ENCODE data around the gene TRPM7. TPM values are rescaled to one million over a fixed set of nuclear protein-coding genes. Genes with fewer than 3 reads are reported as not detected.
A peak's percentile ranks its signal among the peaks of the same experiment; 100 is the strongest.

The TRPM7 gene
- total and polyA plus RNA-seq, 9 of the 15 experiments (the other 6 are each of a cell fraction or from before 2014, with no cell fraction given), result 12.3 to 59.2 (median 31.5) TPM

DNA sequence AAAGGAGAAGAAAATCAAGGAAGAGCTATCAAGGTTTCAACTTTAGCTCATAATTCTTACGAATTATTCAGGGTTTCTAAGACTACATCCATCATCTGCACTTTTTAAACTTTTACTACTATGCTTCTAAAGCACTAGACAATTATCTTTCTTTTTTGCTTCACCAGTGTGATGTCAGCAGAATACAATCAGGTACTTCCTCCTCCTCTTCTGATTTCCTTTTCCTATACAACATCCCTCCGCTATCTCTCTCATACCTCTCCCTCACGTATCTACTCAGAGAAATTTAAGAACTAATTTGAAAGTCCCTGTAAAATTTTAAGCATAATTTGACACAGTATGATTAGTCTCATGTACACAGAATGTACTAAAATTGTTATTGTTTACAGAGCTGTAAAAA lies 92.8 kb downstream of the TRPM7 start (continued):
- TF ChIP-seq CHD1 (IDR thresholded peaks at IDR 0.05; ENCODE audit: low read length) (no peak), HDAC2 (IDR thresholded peaks at IDR 0.05) (peak; percentile 33), NFE2 (IDR thresholded peaks at IDR 0.05; ENCODE audit: low read depth) (peak; percentile 45), ZNF79 (CRISPR knock-in tag; IDR thresholded peaks at IDR 0.05; ENCODE audit: low read depth) (no peak), CBFA2T3 (IDR thresholded peaks at IDR 0.05) (no peak), ZNF224 (CRISPR knock-in tag; IDR thresholded peaks at IDR 0.05) (no peak), JUND (IDR thresholded peaks at IDR 0.05; ENCODE audit: borderline replicate concordance, low read depth, low read length) (no peak), JUND (tag; IDR thresholded peaks at IDR 0.05; ENCODE audit: borderline replicate concordance, low read depth, low read length) (peak; percentile 12; the same call in 1 of the 3 replicates), NBN (IDR thresholded peaks at IDR 0.05; ENCODE audit: low read depth) (no peak), CREB1 (IDR thresholded peaks at IDR 0.05) (no peak), CREB1 (CRISPR knock-in tag; IDR thresholded peaks at IDR 0.05) (no peak), ZNF311 (CRISPR knock-in tag; IDR thresholded peaks at IDR 0.05) (no peak), NFRKB (IDR thresholded peaks at IDR 0.05; ENCODE audit: low read depth) (0 out of 2 replicates have a peak, but pooled peaks have one; percentile 13), BRF1 (IDR thresholded peaks at IDR 0.05; ENCODE audit: borderline replicate concordance, extremely low read depth, insufficient read length) (no peak)
- TF ChIP-seq, protein P1, sequence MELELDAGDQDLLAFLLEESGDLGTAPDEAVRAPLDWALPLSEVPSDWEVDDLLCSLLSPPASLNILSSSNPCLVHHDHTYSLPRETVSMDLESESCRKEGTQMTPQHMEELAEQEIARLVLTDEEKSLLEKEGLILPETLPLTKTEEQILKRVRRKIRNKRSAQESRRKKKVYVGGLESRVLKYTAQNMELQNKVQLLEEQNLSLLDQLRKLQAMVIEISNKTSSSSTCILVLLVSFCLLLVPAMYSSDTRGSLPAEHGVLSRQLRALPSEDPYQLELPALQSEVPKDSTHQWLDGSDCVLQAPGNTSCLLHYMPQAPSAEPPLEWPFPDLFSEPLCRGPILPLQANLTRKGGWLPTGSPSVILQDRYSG (tag; conservative IDR thresholded peaks at IDR 0.05; ENCODE audit: low read depth), result no peak
- TF ChIP-seq, protein P2, sequence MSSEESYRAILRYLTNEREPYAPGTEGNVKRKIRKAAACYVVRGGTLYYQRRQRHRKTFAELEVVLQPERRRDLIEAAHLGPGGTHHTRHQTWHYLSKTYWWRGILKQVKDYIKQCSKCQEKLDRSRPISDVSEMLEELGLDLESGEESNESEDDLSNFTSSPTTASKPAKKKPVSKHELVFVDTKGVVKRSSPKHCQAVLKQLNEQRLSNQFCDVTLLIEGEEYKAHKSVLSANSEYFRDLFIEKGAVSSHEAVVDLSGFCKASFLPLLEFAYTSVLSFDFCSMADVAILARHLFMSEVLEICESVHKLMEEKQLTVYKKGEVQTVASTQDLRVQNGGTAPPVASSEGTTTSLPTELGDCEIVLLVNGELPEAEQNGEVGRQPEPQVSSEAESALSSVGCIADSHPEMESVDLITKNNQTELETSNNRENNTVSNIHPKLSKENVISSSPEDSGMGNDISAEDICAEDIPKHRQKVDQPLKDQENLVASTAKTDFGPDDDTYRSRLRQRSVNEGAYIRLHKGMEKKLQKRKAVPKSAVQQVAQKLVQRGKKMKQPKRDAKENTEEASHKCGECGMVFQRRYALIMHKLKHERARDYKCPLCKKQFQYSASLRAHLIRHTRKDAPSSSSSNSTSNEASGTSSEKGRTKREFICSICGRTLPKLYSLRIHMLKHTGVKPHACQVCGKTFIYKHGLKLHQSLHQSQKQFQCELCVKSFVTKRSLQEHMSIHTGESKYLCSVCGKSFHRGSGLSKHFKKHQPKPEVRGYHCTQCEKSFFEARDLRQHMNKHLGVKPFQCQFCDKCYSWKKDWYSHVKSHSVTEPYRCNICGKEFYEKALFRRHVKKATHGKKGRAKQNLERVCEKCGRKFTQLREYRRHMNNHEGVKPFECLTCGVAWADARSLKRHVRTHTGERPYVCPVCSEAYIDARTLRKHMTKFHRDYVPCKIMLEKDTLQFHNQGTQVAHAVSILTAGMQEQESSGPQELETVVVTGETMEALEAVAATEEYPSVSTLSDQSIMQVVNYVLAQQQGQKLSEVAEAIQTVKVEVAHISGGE (CRISPR knock-in tag; IDR thresholded peaks at IDR 0.05), result 0 out of 6 replicates have a peak, but pooled peaks of 1 of the 3 experiments have one; percentile 8
- TF ChIP-seq, protein P3, sequence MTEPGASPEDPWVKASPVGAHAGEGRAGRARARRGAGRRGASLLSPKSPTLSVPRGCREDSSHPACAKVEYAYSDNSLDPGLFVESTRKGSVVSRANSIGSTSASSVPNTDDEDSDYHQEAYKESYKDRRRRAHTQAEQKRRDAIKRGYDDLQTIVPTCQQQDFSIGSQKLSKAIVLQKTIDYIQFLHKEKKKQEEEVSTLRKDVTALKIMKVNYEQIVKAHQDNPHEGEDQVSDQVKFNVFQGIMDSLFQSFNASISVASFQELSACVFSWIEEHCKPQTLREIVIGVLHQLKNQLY (CRISPR knock-in tag; conservative IDR thresholded peaks at IDR 0.05), result no peak
